Measurements from ENCODE around the gene CXXC4.

Gene CXXC4

GRCh38 chr4:104420766-104421165, 73.9 kb downstream of the CXXC4 start:
- DNase-seq (ENCODE audit: low spot score): no peak
